Gastrocnemius medialis (tissue), 4 donors: Measurements from ENCODE around the gene R3HDM1.

Source experiments
- CTCF ChIP-seq, 5 experiments: fragments of 450-650 bp in 3 of 5; fragments of 200-600 bp in 2 of 5; sonication (generic) in 2 of 5; IDR thresholded peaks in 4 of 5; conservative IDR thresholded peaks in 1 of 5; 1 replicate in 4 of 5; 2 replicates in 1 of 5; pipeline ENCODE4 v1.5.1; 2016 to 2019; ENCODE audit warnings: antibody characterized with exemption in 5 of 5, mild to moderate bottlenecking in 3 of 5, moderate library complexity in 3 of 5
- POLR2A ChIP-seq, 2 donors: fragments of 450-650 bp; IDR thresholded peaks; one replicate each; pipeline ENCODE4 v1.6.1; 2017; ENCODE audit warnings: antibody characterized with exemption in 2 of 2, mild to moderate bottlenecking in 2 of 2, moderate library complexity in 2 of 2

- TF ChIP-seq POLR2A (IDR thresholded peaks at IDR 0.05) (no peak), CTCF (IDR thresholded peaks at IDR 0.05 in 4 of 5, conservative IDR thresholded peaks at IDR 0.05 in 1 of 5) (no peak)
Observed at GRCh38 chr2:135635212-135635835, 104.0 kb downstream of the R3HDM1 start.
